Kidney tubule cell (primary cell): ENCODE results near the gene KCNG2.

Source experiments
- DNase-seq: peaks from one replicate; pipeline ENCODE4 v3.0.0-alpha.2; 2018; ENCODE audit warnings: low spot score

Gene KCNG2

DNA sequence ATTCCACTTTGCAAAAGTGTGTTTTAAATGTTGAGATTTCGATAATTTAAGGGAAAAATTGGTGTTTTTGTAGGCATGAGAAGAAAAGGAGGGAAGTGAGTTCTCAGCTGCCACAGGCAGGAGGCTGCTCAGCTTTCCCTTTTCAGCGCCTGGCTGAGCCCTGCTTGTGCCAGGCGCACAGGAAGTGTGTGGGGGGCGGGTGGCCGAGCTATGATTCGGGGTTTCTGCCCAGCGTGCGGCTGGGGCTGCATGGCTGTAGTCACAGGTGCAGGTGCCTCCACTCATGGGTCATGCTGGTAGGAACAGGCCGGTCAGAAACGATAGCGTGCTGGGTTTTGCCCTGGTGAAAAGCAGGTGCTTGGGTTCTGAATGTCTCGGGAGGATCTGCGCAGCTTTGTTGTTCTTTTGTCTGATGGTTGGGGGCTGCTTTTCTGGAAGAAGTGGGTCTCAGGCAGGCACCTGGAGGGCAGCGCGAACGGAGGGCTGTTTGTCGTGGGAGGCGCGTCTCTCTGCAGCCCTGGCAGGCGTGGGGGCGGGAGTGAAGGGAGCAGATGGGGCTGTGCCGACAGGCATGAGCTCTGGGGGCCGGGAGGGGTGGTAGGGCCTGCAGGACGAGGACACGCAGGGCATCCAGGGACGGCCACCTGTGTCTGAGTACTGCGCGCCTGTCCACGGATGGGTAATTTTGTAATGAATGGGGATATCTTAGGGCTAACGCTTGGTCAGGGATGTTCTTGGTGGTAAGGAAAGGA is 2.1 kb downstream of the KCNG2 start:
- DNase-seq = no peak

DNA sequence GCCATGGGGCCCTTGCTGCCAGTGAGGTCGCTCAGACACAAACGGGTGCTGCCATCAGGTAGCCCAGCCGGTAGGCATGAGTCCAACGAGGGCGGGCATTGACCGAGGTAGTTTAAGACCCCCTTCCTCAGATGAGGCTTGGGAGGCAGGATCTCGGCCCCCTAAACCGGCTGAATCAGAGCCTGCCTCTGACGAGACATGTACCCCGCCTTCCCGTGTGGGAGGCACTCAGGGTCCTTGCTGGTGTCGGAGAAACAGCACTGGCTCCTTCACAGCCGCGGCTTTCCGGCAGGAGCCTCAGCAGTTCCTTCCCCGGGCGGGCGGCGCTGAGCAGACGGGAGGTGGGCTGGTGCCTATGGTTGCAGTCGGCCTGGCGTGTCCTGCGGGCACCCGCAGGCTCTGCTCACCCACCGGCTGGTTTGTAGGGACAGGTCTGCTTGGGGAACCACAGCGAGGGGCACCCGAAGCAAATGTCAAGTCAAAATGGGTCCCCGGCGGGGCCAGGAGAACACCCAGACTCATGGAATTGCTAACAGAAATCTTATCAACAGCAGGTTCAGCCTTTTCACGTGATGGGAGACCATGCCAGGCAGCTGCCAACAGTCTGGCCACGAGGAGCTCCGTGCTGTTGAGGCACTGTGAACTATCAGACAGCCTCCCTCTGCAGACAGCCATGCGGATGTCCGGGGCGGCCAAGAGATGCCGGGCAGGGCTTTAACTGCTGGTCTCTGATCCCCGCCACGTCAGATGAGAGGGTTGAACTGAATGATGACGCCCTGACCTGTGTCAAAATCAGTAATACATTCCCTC is 2.8 kb downstream of the KCNG2 start:
- DNase-seq = no peak

DNA sequence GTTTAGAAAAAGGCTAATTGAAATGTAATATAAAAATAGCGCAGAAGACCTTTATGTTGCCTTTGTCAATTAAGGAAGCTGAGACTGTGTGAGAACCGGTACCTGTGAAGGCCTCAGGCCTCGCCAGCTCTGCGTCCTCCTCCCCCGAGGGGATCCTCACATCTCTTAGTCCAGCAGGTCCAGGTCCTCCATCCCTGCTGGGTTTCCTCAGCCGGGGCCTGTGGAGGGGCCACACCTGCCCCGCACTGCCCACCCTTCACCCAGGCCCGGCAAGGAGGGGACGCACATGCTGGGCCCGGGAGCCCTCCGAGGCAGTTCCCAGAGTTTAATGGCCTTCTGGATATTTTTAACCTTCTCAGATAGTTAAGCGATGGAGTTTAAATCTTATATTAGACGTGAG is 3.5 kb downstream of the KCNG2 start:
- DNase-seq = no peak

DNA sequence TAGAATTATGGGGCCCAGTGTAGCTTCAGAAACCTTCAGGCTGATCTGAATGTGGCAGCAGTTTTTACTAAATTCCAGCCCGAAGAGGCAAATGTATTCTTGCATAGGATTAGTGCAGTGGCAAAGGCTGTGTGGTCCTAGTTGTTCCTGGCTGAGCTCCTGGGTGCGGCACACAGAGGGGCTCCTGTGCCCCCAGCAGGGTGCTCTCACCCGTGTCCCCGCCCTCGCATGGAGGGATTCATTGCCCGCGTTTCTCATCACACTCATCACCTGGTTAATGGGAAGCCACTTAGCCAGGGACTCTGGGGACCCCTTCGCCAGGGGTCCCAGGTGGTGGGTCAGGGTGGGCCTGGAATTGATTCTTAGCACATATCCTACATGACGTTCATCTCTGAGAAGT is 3.9 kb downstream of the KCNG2 start:
- DNase-seq = no peak

DNA sequence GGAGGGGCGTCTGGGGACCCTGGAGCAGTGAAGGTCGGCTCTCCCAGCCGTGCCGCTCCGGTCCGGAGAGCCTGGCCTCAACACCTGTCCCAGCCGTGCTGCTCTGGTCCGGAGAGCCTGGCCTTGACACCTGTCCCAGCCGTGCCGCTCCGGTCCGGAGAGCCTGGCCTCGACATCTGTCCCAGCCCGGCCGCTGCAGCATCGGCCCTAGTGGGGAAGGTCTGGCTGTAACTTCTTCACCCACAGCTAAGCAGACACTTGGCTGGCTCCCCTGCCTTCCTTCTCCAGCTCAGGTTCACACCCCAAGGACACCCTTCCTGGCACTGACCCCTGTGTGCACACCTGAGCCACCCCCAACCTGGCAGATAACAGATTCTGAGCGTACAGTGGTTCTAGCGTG is 4.6 kb downstream of the KCNG2 start:
- no peak for DNase-seq

DNA sequence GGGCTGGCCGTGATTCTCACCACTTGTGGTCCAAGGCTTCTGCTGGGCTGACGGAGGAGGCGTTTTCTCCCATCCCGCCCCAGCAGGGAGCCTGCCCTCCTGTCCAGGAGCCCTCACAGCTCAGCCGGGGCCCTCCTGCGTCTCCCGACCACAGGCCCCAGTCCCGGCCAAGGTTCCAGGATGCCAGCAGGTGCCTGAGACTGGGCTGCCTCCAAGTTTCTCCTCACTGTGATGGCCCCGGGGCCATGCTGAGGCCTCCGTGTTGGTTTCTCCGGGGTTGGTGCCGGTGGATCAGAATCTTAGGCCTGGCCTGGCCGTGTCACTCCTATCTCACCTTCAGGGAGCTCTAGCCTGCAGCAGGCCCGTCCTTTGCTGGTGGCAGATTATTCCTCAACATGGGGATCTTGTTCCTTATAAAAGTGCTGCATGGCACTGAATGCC is 5.9 kb downstream of the KCNG2 start:
- DNase-seq = no peak

DNA sequence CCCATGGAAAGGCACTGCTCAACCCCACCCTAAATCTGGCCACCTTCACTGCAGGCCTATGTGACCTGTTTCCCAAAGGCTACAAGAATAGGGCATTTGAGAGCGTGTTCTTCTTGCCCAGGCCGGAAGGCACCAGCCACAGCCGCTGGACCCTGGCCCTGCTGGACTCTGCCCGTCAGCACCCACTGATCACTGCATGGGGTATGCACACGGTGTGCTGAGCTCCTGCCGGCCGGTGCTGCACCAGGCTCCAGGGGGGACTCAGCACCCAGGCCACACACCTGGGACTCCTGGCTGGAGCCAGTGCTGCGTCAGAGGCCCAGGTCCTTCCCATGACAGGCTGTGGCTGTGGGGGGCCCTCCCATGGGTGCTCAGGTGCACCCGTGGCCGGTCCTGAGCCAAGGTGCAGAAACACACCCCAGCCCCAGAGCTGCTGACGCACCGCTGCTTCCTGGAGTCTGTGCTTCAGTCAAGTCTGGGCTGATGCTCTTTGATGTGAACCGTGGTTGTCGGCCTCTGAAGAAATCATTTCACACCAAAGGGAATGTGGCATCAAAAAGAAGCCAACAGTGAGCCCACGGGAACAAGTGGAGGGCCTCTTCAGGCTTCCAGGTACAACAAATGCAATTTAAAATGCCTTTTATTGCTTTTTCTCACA is 6.5 kb downstream of the KCNG2 start:
- DNase-seq = no peak

DNA sequence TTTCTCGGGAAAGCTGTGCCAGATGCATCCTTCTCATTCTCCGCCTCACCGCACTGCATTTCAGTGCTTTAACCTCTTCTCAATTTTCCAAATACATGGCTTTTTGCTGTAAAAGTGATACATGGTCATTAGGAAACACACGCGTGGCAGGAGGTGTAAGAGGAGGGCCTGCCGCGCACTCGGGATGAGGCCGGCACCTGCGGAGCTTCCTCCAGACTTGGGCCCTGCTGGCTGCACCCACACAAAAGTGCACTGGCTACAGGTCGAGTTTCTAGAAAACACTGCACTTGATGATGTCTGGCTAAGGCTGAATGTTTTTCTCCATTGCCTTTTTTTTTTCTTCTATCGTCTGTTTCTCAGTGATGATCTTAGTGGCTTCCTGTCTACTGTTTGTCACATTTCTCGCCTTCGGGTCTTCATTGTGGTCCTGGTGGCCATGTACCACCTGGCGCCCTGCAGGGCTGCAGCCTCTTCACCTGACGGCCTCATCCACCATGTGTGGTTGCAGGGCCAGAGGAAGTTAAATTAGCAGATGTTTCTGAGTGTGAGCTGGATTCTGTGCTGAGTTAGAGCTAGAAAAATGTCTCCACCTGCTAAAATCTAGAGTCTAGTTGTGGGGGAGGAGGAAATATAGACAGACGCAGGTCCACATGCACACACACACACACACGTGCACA is 7.6 kb downstream of the KCNG2 start:
- no peak for DNase-seq

DNA sequence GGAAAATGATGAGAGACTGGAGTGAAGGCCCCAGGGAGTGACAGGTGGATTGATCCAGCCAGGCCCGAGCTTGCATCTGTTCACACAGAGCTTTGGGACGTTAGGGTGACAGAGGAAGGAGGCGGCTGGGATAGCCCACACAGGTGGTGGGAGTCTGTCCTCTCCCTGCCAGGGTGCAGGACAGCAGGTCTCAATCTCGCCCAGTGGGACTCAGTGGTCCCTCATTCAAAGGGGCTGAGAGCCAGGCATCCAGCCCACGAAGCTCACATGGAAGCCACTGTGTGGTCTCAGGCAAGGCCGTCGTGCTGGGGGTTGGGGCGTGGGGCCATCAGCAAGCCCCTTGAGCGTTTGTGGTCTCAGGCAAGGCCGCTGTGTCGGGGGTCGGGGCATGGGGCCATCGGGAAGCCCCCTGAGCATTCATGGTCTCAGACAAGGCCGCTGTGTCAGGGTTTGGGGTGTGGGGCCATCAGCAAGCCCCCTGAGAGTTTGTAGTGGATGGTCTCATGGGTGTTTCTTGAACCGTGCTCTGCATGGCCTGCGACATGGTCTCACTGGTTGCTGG is 8.3 kb downstream of the KCNG2 start:
- DNase-seq = no peak

DNA sequence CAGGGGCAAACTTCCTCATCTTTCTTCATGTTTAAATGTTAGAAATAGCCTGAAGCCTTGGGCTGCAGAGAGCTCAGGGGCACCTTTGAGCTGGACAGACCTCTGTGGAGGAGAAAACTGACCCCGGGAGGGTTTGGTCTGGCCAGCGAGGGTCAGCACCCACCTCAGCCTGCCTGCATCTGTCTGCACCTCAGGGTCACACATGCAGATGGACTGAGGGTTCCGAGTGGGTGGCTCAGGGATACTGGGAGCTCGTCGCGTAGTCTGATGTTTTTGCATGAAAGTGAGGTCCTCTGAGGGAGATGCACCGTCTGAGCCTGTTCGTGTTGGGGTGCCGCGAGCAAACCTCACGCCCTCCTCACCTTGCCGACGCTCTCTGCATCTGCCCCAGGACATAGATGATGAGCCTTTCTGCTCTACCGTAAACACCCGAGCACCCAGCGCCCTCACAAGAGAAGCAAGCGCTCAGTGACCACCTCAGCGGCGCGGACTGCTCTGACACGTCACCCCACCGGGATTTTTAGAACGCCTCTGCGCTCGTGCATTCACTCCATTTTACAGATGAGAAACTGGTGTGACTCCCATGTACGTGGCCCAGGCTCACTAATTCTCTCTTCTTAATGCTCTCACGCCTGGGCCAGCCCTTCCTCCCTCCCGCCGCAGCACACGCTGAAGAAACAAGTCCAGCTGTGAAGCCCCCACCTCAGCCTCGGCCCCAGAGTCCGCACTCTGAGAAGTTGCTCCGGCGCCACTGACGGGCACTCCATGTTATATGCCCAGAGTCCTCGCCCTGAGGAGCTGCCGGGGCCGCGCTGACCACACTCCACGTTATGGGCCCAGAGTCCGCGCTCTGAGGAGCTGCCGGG is 9.5 kb downstream of the KCNG2 start:
- no peak for DNase-seq

DNA sequence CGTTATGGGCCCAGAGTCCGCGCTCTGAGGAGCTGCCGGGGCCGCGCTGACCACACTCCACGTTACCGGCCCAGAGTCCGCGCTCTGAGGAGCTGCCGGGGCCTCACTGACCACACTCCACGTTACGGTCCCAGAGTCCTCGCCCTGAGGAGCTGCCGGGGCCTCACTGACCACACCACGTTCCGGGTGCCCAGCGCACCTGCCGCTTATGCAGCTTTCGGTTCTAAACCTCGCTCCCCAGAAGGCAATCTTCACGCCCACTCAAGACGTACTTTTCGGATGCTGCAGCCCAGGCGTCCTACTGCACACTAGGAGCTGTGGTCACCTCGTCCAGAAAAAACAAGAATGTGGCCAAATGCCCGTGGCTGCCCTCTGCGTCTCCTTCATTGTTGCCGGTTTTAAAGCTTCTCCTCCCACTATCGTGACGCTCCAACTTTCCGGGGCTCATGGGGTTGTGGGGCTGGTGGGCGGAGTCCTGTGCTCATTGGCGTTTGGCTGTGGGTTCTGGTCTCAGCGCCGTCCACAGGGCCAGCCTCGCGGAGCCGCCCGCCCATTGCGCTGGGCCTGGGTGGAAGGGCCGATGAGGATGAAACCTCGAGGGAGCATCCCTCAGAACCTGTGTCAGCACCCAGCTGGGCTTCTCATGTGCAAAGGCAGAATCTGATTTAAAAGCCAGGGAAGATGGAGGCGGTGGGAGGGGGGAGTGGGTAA is 11.9 kb downstream of the KCNG2 start:
- no peak for DNase-seq

DNA sequence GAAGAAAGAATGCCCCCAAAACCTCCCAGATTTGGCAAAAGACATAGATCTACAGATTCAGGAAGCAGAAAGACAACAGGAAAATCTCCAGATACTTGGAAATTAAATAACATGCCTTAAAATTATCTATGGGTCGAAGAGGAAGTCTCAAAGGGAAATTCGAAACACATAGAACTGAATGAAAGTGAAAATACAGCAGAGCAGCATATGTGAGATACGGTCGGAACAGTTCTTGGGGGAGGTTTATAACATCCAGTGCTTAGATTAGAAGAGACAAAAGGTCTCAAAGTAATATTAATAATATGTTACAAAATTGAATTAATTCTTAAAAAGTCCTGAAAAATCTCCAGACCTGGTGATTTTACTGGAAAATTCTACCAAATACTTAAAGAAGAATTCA is 14.3 kb downstream of the KCNG2 start:
- DNase-seq = no peak

DNA sequence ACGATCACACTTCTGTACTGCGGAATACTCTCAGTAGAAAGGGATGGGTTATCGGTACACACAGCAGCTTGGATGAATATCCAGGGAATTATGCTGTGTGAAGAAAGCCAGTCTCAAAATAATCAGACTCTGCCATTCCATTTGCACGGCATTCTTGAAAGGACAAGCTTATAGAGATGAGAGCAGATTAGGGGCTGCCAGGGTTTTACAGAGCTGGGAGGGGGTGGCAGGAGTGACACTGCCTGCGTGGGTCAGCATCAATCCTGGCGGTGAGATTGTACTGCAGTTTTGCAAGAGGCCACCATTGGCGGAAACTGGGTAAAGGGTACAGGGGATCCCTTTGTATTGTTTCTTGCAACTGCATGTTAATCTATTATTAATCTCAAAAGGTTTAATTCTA is 16.6 kb downstream of the KCNG2 start:
- no peak for DNase-seq

DNA sequence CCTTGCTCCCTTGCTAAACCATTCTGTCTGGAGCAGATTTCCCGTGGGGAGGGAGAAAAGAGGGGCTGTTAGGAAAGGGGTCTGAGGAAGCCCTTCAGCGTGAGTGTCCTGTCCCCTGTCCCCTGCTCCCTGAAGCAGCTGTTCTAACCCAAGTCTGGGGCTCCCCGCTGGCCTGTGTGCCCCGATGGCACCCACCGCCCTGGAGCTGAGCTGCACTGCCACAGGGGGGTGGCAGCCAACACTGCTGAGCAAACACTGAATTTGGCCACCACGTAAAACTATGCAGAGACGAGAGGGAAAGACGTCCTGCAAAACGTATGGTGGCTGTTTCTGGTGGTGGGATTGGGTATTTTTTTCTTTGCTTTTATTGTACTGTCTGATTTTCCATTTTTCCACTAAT is 17.9 kb downstream of the KCNG2 start:
- DNase-seq = no peak

DNA sequence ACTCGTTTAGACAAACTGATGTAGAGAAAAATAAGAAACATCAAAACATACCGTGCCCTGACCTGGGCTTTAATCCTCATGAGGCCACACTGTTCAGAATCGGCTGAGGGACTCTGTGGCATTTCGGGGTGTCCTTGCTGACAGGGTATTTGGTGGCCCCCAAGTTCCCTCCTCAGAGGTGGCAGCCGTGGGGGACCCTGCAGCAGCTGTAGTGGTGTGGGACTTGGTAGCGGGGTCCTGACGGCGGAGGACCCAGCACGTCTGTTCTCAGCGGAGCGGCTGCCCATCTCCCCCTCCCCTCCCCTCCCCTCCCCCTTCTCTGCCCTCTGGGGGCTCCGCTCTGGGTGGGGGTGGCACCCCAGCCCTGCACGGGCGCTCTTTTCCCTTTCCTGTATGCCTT is 18.4 kb downstream of the KCNG2 start:
- no peak for DNase-seq

DNA sequence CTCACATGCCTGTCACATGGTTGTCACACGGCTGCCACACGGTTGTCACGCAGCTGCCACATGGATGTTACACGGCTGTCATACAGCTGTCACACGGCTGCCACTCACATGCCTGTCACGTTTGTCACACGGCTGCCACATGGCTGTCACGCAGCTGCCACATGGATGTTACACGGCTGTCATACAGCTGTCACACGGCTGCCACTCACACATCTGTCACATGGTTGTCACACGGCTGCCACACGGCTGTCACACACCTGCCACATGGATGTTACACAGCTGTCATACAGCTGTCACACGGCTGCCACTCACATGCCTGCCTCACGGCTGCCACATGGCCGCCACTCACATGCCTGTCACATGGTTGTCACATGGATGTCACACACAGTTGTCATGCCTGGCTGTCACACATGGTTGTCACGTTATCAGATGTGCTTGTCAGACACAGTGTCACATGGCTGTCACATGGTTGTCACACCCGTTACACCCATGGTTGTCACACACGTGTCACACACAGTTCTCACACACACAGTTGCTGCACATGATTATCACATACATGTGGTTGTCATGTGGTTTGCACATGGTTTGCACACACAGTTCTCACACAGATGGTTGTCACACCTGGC is 19.4 kb downstream of the KCNG2 start:
- DNase-seq = no peak

DNA sequence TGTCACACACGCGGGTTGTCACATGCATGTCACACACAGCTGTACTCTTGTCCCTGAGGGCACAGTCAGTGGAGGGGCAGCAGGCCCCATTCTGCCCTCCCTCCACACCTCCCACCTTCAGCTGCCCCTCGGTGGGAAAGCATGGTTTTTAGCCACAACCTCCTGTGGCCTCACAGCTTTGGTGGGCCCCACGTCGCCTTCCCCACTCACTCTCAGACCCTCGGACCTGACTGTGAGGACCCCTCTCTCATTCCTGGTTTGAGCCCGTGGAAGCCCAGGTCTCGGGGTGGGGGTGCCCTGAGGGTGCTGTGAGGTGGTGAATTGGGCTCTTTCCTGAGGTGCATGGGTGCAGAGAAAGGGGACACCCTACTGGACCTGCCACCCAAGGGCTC is 19.9 kb downstream of the KCNG2 start:
- DNase-seq = no peak

DNA sequence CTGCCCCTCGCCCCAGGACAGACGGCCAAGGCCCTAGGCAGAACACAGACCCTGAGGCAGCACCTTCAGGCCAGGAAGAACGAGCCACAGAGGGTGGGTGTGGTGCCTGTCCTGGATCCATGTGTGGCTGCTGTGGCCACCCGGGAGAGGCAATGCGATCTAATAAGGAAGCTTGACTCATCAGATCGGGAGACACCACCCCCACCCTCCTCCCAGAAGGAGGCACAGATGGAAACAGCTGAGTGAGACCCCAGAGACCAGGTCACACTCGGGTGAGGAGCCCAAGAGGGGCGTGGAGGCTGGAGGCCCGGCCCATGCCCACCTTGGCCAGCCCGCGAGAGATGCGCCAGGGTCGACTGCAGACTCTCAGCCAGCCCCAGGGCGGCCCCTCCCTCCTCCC is 20.3 kb downstream of the KCNG2 start:
- no peak for DNase-seq

DNA sequence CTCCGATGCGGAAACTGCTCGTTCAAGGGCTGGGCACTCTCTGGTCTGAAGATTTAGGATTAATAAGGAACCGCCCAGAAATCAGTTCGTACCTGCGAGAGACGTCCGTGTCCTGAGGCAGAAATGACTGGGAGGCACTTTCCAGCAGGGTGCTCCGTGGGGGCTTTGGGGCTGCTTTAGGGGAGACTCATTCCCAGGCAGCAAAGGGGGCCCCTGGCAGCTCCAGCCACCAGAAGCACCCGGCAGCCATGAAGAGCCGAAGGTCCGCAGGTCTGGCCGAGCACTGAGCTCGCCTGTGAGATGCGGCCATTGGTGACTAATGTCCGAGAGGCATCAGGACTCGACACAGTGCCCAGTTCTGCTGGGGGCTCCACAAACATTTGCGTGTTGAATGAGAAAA is 20.9 kb downstream of the KCNG2 start:
- DNase-seq = no peak
